Activated naive CD8-positive, alpha-beta T cell treated with anti-CD3 and anti-CD28 coated beads, Interleukin-2, amount 10 ng/mL, durations not matched to agents 7 days and 5 days (primary cell): Measurements from ENCODE around the gene USP6. TPM values are rescaled to one million over a fixed set of nuclear protein-coding genes. Genes with fewer than 3 reads are reported as not detected.
"Not testable (repeated sequence)": the region's sequence is repeated elsewhere in the genome, so short reads cannot be mapped to it uniquely, and the experiment has no call there.

ENCODE experiments used
- ATAC-seq: fragments of 150-1000 bp; cut with Tn5 transposase; one replicate; pipeline ENCODE4 v1.10.0; 2021; ENCODE audit warnings: low read depth, moderate library complexity
- POLR2A ChIA-PET: fragments of 350-600 bp; sonication (Branson Sonifier 250); formaldehyde crosslinking; loops from one replicate; lab custom pipeline; 2021; ENCODE audit warnings: antibody characterized with exemption; lab: Charles Lee
- DNase-seq: peaks from one replicate; pipeline ENCODE4 v3.0.0; 2021
- H3K27ac Mint-ChIP-seq: one replicate; pipeline ENCODE4 v1.8.0; 2022; ENCODE audit warnings: mild to moderate bottlenecking, mixed read lengths
- H3K27me3 Mint-ChIP-seq: one replicate; pipeline ENCODE4 v1.8.0; 2022; ENCODE audit warnings: mild to moderate bottlenecking, moderate library complexity, mixed read lengths
- H3K36me3 Mint-ChIP-seq: one replicate; pipeline ENCODE4 v1.8.0; 2021; ENCODE audit warnings: mild to moderate bottlenecking, mixed read lengths
- H3K4me1 Mint-ChIP-seq: one replicate; pipeline ENCODE4 v1.8.0; 2021; ENCODE audit warnings: mixed read lengths
- H3K4me3 Mint-ChIP-seq: one replicate; pipeline ENCODE4 v1.8.0; 2022; ENCODE audit warnings: mild to moderate bottlenecking, moderate library complexity, mixed read lengths
- H3K9me3 Mint-ChIP-seq: one replicate; pipeline ENCODE4 v1.8.0; 2021; ENCODE audit warnings: mixed read lengths
- total RNA-seq, 2 experiments: library from RNA; stranded (reverse); gene quantifications; one replicate each; pipeline ENCODE4 v1.2.3, GENCODE V29; 2021

The USP6 gene
- total RNA-seq, 2 experiments from 2014 or later, result 0.06 to 0.11 TPM

DNA sequence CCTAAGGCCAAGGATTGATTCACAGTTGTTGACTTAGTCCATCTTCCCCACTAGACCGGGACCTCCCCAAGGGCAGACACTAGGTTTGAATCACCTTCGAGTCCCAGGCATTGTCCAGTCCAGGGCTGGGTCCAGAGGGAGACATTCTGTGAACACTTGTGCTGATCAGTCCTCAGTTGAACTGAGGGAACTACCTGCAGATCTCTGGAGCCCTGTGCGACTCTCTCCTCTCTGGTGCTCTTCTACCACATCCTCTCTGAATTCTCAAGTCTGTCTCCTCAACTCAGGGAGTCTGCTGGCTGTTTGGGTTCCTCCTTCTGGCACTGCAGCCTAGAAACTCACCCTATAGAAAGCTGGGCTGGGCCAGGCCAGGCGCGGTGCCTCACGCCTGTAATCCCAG is 15.0 kb upstream of the USP6 start:
- no peak overlapping the region for H3K4me3 Mint-ChIP-seq
- H3K27me3 Mint-ChIP-seq, result peaks cover 15% of the 10 kb centered on the region
- no peak overlapping the region for H3K27ac Mint-ChIP-seq
- peaks cover 32% of the 10 kb centered on the region for H3K36me3 Mint-ChIP-seq
- peaks cover 1% of the 10 kb centered on the region for H3K4me1 Mint-ChIP-seq
- DNase-seq, result no peak
- no peak for ATAC-seq
- POLR2A ChIA-PET, result no interaction called here
- H3K9me3 Mint-ChIP-seq, result peaks cover 31% of the 10 kb centered on the region

DNA sequence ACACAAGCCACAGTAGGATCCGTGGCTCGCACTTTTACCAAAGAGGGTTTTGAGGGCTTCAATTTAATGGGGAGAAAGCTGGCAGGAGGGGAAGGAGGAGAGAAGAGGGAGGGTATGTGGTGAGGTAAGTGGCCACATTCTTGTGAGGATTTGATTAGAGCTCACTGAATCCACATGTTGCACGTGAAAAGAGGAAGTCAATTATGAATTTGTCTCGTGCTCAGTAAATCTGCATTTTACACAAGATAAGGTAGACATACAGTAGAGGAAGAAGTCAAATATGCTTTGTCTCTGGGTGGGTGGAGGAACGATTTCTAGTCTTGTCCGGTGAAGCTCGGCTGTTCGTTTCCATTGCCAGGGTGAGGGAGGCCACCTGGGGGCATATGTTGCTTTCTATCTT is 5.0 kb upstream of the USP6 start:
- peak overlapping the region; percentile 84 for H3K4me3 Mint-ChIP-seq
- peaks cover 66% of the 10 kb centered on the region for H3K36me3 Mint-ChIP-seq
- DNase-seq (no peak), ATAC-seq (no peak)
- POLR2A ChIA-PET, result interaction anchor here (0.7 to 1.1 kb wide), 3 partner anchors 21 to 80 kb away, joined by 3 read pairs; partner anchors contain the start of gene ZFP3
- peaks cover 11% of the 10 kb centered on the region for H3K4me1 Mint-ChIP-seq
- peak overlapping the region; percentile 79 for H3K27ac Mint-ChIP-seq
- peaks cover 5% of the 10 kb centered on the region for H3K27me3 Mint-ChIP-seq
- H3K9me3 Mint-ChIP-seq, result peaks cover 10% of the 10 kb centered on the region

DNA sequence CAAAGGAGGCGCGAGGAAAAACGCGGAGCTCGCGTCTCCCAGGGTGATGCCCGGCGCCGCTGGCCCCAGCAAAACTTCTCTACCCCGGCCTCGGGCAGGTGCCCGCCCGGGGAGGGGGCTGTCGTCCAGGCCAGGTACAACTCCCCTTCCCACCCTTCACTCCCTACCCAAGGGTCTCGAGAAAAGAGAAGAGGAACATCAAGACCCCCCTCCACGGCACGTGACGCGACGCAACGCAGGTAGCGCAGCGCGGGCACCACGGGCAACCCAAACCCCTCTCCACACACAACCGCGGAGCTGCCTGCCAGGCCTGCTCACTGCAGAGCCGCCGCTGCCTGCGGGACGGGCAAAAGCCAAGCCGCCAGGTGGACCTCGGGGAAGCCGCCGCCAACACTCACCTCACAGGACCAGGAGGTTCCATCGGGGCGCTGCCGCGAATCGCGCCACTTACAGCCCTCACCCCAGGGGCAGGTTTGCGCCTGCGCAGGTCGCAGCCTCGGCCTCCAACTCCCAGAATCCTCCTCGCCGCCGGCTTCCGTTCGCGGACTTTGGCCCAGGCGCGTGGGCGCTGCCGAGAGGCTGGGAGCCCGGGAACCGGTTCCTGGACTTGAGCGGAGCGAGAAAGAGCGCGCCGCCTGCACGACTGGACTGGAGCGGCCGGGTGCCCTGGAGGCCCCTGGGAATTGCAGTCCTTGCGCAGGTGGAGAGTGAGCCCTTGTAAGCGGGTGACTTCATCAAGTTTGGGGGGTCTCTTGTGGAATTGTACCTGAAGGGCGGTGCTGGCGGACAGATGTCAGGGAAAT is 4.2 kb upstream of the USP6 start, which contains the start of gene ZNF232:
TSS of gene ZNF232 (minus strand) at position 477 of the 803 bp plus-strand sequence. CDS start at position 421, 56 bp downstream.
- H3K27ac Mint-ChIP-seq, result peak within 1 kb of the TSS; percentile 79
- ATAC-seq (peak; percentile 95), DNase-seq (peak; percentile 93)
- peaks cover 9% of the 10 kb centered on the region for H3K27me3 Mint-ChIP-seq
- H3K9me3 Mint-ChIP-seq, result peaks cover 4% of the 10 kb centered on the region
- peaks cover 11% of the 10 kb centered on the region for H3K4me1 Mint-ChIP-seq
- peak within 1 kb of the TSS; percentile 84 for H3K4me3 Mint-ChIP-seq
- POLR2A ChIA-PET, result interaction anchor here (0.5 to 1.1 kb wide), 2 partner anchors 33 to 912 kb away, joined by 3 read pairs; partner anchors contain the start of gene ZFP3
- peaks cover 59% of the 10 kb centered on the region for H3K36me3 Mint-ChIP-seq

DNA sequence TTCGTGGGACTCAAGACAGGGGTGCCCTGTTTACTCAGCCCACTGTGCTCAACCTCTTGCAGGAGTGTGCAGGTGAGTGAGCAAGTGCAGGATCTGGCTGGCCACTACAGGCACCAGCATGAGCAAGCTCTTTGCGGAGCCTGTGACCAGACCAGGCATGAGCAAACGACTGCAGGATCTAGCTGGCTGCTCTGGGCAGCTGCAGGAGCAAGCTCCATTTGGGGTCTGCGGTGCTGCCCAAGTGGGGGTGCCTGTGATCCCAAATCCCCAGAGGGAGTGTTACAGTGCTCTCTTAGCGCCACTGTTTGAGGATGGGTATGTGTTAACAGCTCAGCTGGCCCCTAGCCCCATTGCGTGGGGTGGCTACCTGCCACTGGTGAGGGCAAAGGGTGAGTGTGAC is 2.4 kb downstream of the USP6 start:
- Mint-ChIP-seq H3K4me1 (no peaks in the 10 kb centered on the region), H3K4me3 (no peak overlapping the region), H3K9me3 (peaks cover 4% of the 10 kb centered on the region), H3K36me3 (peaks cover 23% of the 10 kb centered on the region), H3K27me3 (peaks cover 51% of the 10 kb centered on the region), H3K27ac (no peak overlapping the region)
- DNase-seq (peak; percentile 16), ATAC-seq (no peak)
- POLR2A ChIA-PET, result no interaction called here

DNA sequence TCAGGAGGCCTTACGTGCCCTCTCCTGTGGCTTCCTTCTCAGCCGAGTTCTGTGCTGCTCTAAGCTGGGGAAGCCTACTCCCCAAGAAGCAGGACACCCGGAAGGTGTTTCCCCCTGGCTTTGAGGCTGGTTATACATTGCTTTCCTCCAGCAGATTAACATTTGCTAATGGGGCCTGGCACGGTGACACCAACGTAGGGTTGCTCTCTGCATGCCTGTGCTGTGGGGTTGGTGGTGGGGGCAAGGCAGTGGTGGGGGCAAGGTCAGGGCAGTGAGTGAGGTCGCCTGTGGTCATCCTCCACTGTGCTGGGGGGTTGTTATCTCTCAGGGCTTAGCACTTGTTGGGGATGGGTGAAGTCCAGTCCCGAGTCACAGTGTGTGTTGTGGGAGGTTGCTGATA is 4.2 kb downstream of the USP6 start:
- no peaks in the 10 kb centered on the region for H3K4me1 Mint-ChIP-seq
- DNase-seq, result no peak
- peaks cover 4% of the 10 kb centered on the region for H3K9me3 Mint-ChIP-seq
- no peak overlapping the region for H3K27ac Mint-ChIP-seq
- peaks cover 7% of the 10 kb centered on the region for H3K36me3 Mint-ChIP-seq
- ATAC-seq, result no peak
- H3K4me3 Mint-ChIP-seq, result no peak overlapping the region
- POLR2A ChIA-PET, result no interaction called here
- peaks cover 60% of the 10 kb centered on the region for H3K27me3 Mint-ChIP-seq

DNA sequence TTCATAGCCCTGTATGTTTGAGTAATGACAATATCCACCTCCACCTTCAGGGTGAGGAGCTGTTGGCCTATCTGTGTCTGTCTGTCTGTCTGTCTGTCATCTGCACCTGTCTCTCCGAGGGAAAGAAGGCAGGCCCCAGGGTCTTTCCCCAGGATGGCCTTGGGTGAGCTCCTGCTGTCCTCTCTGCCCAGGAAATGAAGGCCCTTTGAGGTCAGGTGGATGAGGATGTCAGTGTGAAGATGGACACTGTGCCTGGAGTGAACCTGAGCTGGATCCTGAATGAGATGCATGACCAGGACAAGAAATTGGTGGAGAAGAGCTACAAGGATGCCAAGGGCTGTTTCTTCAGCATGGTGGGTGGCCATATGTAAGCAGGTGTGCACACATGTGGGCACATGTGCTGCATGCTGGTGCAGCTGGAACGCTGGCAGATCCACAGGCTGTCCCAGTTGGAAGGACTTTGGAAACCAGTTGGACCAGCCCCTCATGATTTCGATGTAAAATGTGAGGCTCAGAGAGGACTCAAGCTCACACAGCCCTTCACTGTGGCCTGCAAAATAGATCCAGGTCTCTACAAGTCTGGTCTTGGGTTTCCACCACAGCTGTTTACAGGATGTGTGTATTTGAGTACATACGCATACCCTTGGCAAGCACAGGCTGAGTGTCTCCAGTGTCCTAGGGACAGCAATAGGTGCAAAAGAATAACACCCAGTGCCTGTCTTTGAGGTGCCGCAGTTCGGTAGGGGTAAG is 4.8 kb downstream of the USP6 start:
- H3K36me3 Mint-ChIP-seq, H3K27ac Mint-ChIP-seq, DNase-seq, H3K4me3 Mint-ChIP-seq, H3K4me1 Mint-ChIP-seq, POLR2A ChIA-PET, ATAC-seq, H3K9me3 Mint-ChIP-seq: not testable (repeated sequence)
- peaks cover 55% of the 10 kb centered on the region for H3K27me3 Mint-ChIP-seq

DNA sequence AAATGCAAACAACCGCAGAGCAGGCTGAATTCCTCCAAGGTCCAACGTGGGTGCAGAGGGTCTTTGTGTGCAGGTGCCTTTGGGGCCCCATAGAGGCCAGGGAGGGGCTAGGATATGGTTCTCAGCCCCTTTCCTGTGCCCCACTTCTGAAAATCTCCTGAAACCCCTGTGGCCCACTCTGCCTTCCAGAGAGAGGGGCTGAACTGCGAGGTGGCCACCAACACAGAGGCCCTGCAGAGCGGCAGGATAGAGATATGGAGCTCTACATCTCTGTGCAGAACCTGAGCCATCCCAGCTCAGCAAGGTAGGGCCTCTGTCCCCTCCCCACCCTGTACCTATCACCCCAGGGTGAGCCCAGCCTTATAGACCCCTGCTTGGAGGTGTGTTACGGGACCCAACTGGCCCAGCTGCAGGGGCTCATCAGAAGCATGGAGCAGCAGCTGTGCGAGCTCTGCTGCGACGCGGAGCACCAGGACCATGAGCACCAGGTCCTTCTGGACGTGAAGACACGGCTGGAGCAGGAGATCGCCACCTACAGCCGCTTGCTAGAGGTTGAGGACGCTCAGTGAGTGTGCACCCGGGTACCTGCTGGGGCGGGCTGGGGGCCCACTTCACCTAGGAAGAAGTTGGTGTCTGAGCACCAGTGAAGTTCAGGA is 5.5 kb downstream of the USP6 start:
- H3K27ac Mint-ChIP-seq, result no peak overlapping the region
- H3K36me3 Mint-ChIP-seq, result peaks cover 6% of the 10 kb centered on the region
- POLR2A ChIA-PET, result no interaction called here
- no peaks in the 10 kb centered on the region for H3K4me1 Mint-ChIP-seq
- H3K27me3 Mint-ChIP-seq, result peaks cover 54% of the 10 kb centered on the region
- peak; percentile 24 for DNase-seq
- H3K4me3 Mint-ChIP-seq, result no peak overlapping the region
- no peak for ATAC-seq
- H3K9me3 Mint-ChIP-seq, result peaks cover 4% of the 10 kb centered on the region

DNA sequence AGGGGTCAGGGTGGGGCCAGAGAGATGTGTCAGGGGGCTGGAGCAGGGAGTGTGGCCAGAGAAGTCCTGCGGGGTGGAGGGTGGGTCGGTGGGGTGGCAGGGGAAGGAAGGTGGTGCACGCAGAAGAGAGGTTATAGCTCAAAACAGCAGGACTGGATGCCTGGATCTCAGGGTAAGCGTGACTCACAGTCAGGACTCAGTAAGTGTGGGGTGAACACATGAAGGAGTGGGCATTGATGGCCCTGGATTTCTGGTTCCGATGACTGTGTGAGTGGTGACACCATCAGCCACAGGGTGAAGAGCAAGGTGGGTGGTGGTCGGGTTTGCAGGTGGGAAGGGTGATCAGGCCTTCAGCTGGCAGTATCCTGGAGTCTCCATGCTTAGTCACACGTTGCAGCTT is 6.2 kb downstream of the USP6 start:
- peak; percentile 21 for DNase-seq
- H3K36me3 Mint-ChIP-seq, H3K9me3 Mint-ChIP-seq, POLR2A ChIA-PET, ATAC-seq, H3K4me1 Mint-ChIP-seq, H3K27ac Mint-ChIP-seq, H3K4me3 Mint-ChIP-seq: not testable (repeated sequence)
- peaks cover 48% of the 10 kb centered on the region for H3K27me3 Mint-ChIP-seq

DNA sequence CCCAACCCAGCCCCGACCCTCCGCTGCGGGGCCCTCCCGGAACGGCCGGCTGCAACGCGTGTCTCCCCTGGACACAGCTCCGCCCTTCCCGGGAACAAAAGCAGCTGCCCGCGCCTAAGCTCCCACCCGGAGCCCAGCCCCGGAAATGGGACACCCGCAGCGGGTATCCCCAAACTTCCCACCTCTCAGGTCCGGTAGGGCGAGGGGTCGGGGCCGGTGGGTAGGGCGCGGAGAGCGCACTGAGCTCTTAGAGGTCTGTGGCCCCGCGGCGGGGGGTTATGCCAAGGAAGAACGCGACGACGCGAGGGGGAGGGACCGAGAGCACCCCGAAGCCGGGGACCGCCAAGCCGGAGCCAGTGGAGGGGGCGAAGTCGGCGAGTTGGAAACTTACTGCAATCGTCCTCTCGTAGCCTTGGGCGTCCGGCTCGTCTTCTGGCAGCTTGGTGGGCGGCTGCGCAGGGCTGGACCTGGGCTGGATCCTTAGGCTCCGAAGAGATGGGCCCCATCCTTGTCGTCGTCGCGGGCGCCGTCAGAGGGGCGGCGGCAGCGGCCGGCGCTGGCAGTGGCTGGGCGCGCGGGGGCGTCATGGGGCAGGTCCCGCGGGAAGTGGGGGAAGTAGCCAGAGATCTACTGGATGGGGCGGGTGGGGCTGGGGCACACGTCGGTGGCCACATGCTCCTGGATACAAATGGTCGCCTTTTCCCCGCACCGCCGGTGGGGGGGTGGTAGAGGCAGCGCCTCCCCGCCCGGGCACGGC is 6.9 kb downstream of the USP6 start:
- Mint-ChIP-seq H3K9me3 (no peaks in the 10 kb centered on the region), H3K27me3 (peaks cover 43% of the 10 kb centered on the region), H3K4me3 (no peak overlapping the region), H3K27ac (no peak overlapping the region), H3K4me1 (no peaks in the 10 kb centered on the region), H3K36me3 (no peaks in the 10 kb centered on the region)
- ATAC-seq (peak; percentile 42), DNase-seq (peak; percentile 37)
- POLR2A ChIA-PET, result no interaction called here

DNA sequence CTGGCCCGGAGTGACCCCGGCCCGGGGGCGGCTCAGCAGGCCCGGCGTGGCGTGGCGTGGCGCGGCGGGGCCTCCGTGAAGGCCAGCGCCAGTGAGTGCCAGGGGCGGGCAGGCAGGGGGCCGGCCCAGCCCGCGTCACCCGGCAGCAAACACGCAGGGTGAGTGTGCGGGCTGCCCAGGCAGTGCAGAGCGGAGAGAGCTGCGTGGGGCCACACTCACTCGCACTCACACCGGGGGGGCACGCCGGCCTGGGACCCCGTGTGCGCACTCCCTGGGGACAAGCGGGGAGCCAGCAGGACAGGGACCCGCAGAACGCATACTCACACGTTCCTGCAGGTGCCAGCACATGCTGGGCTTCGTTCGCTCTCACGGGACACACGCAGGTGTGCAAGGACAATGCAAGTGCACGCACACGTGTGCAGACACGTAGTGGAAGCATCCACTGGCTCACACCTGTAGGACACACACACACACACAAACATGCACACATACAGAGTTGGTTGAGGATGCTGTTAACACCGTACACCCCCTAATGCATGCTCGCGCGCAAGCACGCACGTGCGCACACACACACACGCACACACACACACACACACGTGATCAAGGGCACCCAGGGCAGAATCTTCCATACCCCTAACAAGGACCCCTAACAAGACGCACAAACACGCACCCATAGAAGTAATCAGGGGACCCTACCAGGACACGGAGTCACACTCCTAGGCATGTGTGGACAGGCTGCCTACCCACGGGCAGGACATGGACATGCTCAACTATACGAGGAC is 7.7 kb downstream of the USP6 start:
- POLR2A ChIA-PET, result no interaction called here
- Mint-ChIP-seq H3K4me3 (no peak overlapping the region), H3K36me3 (no peaks in the 10 kb centered on the region), H3K27me3 (peaks cover 37% of the 10 kb centered on the region), H3K27ac (no peak overlapping the region), H3K4me1 (no peaks in the 10 kb centered on the region), H3K9me3 (no peaks in the 10 kb centered on the region)
- no peak for ATAC-seq
- peak; percentile 25 for DNase-seq

DNA sequence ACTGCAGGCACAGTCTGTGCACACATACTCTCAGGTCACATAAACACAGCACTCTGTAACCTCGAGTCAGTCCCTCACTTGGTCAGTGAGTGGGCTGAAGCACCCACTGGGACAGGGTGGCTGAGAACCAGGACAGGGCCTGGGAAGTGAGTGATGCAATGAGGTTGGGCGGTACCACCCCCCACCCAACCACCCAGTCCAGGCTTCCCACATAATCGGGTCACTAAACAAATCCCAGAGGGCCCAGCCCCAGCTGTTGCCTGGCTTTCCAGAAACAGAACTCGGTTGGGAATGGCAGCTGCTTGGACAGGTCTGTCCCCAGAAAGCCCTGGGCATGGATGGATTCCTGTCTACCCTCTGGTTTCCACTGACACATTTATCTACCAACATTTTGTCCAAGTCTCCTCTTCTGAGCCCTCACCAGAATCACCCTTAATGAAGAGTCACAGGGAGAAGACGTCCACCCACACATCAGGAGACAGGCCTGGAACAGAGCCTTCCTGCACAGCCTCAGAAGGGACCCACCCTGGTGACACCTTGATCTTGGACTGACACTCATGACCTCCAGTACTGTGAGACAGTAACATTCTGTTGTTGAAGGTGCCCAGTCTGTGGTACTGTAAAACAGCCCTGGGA is 8.4 kb downstream of the USP6 start:
- peak; percentile 21 for DNase-seq
- H3K27ac Mint-ChIP-seq, H3K4me3 Mint-ChIP-seq, H3K9me3 Mint-ChIP-seq, H3K36me3 Mint-ChIP-seq, POLR2A ChIA-PET, ATAC-seq, H3K4me1 Mint-ChIP-seq: not testable (repeated sequence)
- H3K27me3 Mint-ChIP-seq, result peaks cover 31% of the 10 kb centered on the region

DNA sequence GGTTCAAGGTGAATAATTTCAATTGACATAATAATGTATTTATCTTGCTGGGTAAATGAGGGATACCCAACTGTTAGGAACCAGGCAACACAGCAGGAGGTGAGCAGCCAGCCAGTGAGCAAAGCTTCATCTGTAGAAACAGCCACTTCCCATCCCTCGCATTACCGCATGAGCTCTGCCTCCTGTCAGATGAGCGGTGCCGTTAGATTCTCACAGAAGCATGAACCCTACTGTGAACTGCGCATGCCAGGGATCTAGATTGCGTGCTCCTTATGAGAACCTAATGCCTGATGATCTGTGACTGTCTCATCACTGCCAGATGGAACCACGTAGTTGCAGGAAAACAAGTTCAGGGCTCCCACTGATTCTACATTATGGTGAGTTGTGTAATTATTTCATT is 9.1 kb downstream of the USP6 start:
- ATAC-seq, H3K36me3 Mint-ChIP-seq, H3K9me3 Mint-ChIP-seq, POLR2A ChIA-PET, H3K4me1 Mint-ChIP-seq, DNase-seq, H3K27ac Mint-ChIP-seq, H3K4me3 Mint-ChIP-seq: not testable (repeated sequence)
- H3K27me3 Mint-ChIP-seq, result peaks cover 28% of the 10 kb centered on the region
